ENCODE results near the gene KCNG4.

Gene KCNG4

GRCh38 chr16:84181144-84181915, 58.5 kb downstream of the KCNG4 start:
- Histone ChIP-seq H3K27ac (no peak overlapping the region), H3K36me3 (peaks cover 3% of the 10 kb centered on the region; the same call in 1 of the 2 replicates), H3K4me3 (ENCODE audit: low read depth, low read length) (no peak overlapping the region), H3K27me3 (ENCODE audit: insufficient read depth, low read depth, severe bottlenecking) (no peaks in the 10 kb centered on the region), H3K9me3 (ENCODE audit: severe bottlenecking) (no peaks in the 10 kb centered on the region)
- no peak for DNase-seq
- no peak for TF ChIP-seq CTCF (IDR thresholded peaks at IDR 0.05; ENCODE audit: low read depth, low read length)

- Histone ChIP-seq H3K9me3 (ENCODE audit: severe bottlenecking) (no peaks in the 10 kb centered on the region), H3K27ac (no peak overlapping the region), H3K4me3 (ENCODE audit: low read depth, low read length) (no peak overlapping the region), H3K36me3 (peaks cover 3% of the 10 kb centered on the region; the same call in 1 of the 2 replicates), H3K27me3 (ENCODE audit: insufficient read depth, low read depth, severe bottlenecking) (no peaks in the 10 kb centered on the region)
- no peak for TF ChIP-seq CTCF (IDR thresholded peaks at IDR 0.05; ENCODE audit: low read depth, low read length)
- no peak for DNase-seq
Observed at GRCh38 chr16:84180519-84181140, 59.2 kb downstream of the KCNG4 start.

GRCh38 chr16:84179612-84180320, 60.0 kb downstream of the KCNG4 start:
- Histone ChIP-seq H3K27me3 (ENCODE audit: insufficient read depth, low read depth, severe bottlenecking) (no peaks in the 10 kb centered on the region), H3K36me3 (peaks cover 3% of the 10 kb centered on the region; the same call in 1 of the 2 replicates), H3K4me3 (ENCODE audit: low read depth, low read length) (no peak overlapping the region), H3K9me3 (ENCODE audit: severe bottlenecking) (no peaks in the 10 kb centered on the region), H3K27ac (no peak overlapping the region)
- DNase-seq: no peak
- TF ChIP-seq CTCF (IDR thresholded peaks at IDR 0.05; ENCODE audit: low read depth, low read length): no peak

GRCh38 chr16:84178892-84179611, 60.8 kb downstream of the KCNG4 start:
- no peaks in the 10 kb centered on the region for H3K9me3 ChIP-seq (ENCODE audit: severe bottlenecking)
- no peak overlapping the region for H3K4me3 ChIP-seq (ENCODE audit: low read depth, low read length)
- peaks cover 3% of the 10 kb centered on the region; the same call in 1 of the 2 replicates for H3K36me3 ChIP-seq
- no peak for TF ChIP-seq CTCF (IDR thresholded peaks at IDR 0.05; ENCODE audit: low read depth, low read length)
- H3K27me3 ChIP-seq (ENCODE audit: insufficient read depth, low read depth, severe bottlenecking): no peaks in the 10 kb centered on the region
- no peak for DNase-seq
- H3K27ac ChIP-seq: no peak overlapping the region

- H3K27ac ChIP-seq: no peak overlapping the region
- DNase-seq: no peak
- peaks cover 3% of the 10 kb centered on the region; the same call in 1 of the 2 replicates for H3K36me3 ChIP-seq
- no peaks in the 10 kb centered on the region for H3K27me3 ChIP-seq (ENCODE audit: insufficient read depth, low read depth, severe bottlenecking)
- no peak overlapping the region for H3K4me3 ChIP-seq (ENCODE audit: low read depth, low read length)
- TF ChIP-seq CTCF (IDR thresholded peaks at IDR 0.05; ENCODE audit: low read depth, low read length): no peak
- no peaks in the 10 kb centered on the region for H3K9me3 ChIP-seq (ENCODE audit: severe bottlenecking)
Observed at GRCh38 chr16:84178146-84178765, 61.6 kb downstream of the KCNG4 start.

Data from WERI-Rb-1 (cell line).